SK-N-SH (cell line): ENCODE data around the gene NANOS3. TPM values are rescaled to one million over a fixed set of nuclear protein-coding genes. Genes with fewer than 3 reads are reported as not detected.
A peak's percentile ranks its signal among the peaks of the same experiment; 100 is the strongest.

Experiments used
- CTCF ChIA-PET: fragments of 300-600, 350-600 bp; formaldehyde crosslinking; extraction: SDS; loops from one replicate; lab custom pipeline; 2021; lab: Yijun Ruan, JAX
- POLR2A ChIA-PET: fragments of 350-600 bp; sonication (Branson Sonifier 250); formaldehyde crosslinking; extraction: SDS; loops from one replicate; lab custom pipeline; 2020; ENCODE audit warnings: antibody characterized with exemption, inconsistent platforms; lab: Yijun Ruan, JAX
- DNase-seq: peaks from one replicate; pipeline ENCODE4 v3.0.0; 2012
- H2AFZ ChIP-seq: fragments of 200-600 bp; sonication (generic); 2 replicates; pipeline ENCODE4 v1.8.1; 2016; ENCODE audit warnings: antibody characterized with exemption, mild to moderate bottlenecking, low read depth
- H3F3A ChIP-seq: fragments of 200-600 bp; sonication (generic); replicated peaks from 2 replicates; pipeline ENCODE3; 2016; ENCODE audit warnings: antibody characterized with exemption, mild to moderate bottlenecking; ENCODE audit not compliant: insufficient read depth
- H3K27ac ChIP-seq, 2 experiments: fragments of 200-500 bp in 1 of 2; fragments of 200-600 bp in 1 of 2; sonication (Bioruptor generic) in 1 of 2; sonication (generic), shearing (Covaris generic) in 1 of 2; 2 replicates each; pipeline versions ENCODE4 v1.5.1 to v1.6.1; 2014 to 2016; ENCODE audit warnings: low read depth in 2 of 2, inconsistent platforms in 1 of 2, low read length in 1 of 2, mild to moderate bottlenecking in 1 of 2, mixed read lengths in 1 of 2
- H3K27me3 ChIP-seq: fragments of 200-600 bp; sonication (generic), shearing (Covaris generic); 2 replicates; pipeline ENCODE4 v1.6.1; 2016; ENCODE audit warnings: mixed run types; ENCODE audit not compliant: insufficient read depth
- H3K36me3 ChIP-seq, 2 experiments: fragments of 200-500 bp in 1 of 2; fragments of 200-600 bp in 1 of 2; sonication (Bioruptor generic) in 1 of 2; sonication (generic) in 1 of 2; replicated peaks in 1 of 2; 2 replicates each; pipeline versions ENCODE3 to v1.5.1; 2014 to 2016; ENCODE audit warnings: low read length in 1 of 2, mild to moderate bottlenecking in 1 of 2; ENCODE audit not compliant: insufficient read depth in 2 of 2, control insufficient read depth in 1 of 2
- H3K4me1 ChIP-seq, 2 experiments: fragments of 200-500 bp in 1 of 2; fragments of 200-600 bp in 1 of 2; sonication (Bioruptor generic) in 1 of 2; sonication (generic), shearing (Covaris generic) in 1 of 2; 2 replicates each; pipeline versions ENCODE4 v1.5.1 to v1.6.1; 2014 to 2016; ENCODE audit warnings: low read depth in 1 of 2, low read length in 1 of 2, mixed run types in 1 of 2; ENCODE audit not compliant: insufficient read depth in 2 of 2, control insufficient read depth in 1 of 2
- H3K4me2 ChIP-seq: fragments of 200-600 bp; sonication (generic), shearing (Covaris generic); 2 replicates; pipeline ENCODE4 v1.6.1; 2017; ENCODE audit warnings: mixed run types
- H3K4me3 ChIP-seq, 2 experiments: fragments of 200-500 bp in 1 of 2; fragments of 200-600 bp in 1 of 2; sonication (Bioruptor generic) in 1 of 2; sonication (generic), shearing (Covaris generic) in 1 of 2; 2 replicates each; pipeline versions ENCODE4 v1.5.1 to v1.8.1; 2014 to 2016; ENCODE audit warnings: low read depth in 2 of 2, inconsistent platforms in 1 of 2, low read length in 1 of 2, mild to moderate bottlenecking in 1 of 2, mixed read lengths in 1 of 2, moderate library complexity in 1 of 2
- H3K79me2 ChIP-seq: fragments of 200-600 bp; sonication (generic); 2 replicates; pipeline ENCODE4 v1.8.1; 2017; ENCODE audit warnings: mild to moderate bottlenecking; ENCODE audit not compliant: insufficient read depth
- H3K9ac ChIP-seq: fragments of 200-600 bp; sonication (generic); 2 replicates; pipeline ENCODE4 v1.6.1; 2017; ENCODE audit warnings: mixed run types
- H3K9me2 ChIP-seq: fragments of 200-600 bp; sonication (generic); 2 replicates; pipeline ENCODE4 v1.6.1; 2017; ENCODE audit warnings: mixed run types
- H3K9me3 ChIP-seq: fragments of 200-600 bp; sonication (generic); 2 replicates; pipeline ENCODE4 v1.6.1; 2017; ENCODE audit warnings: mixed run types, mild to moderate bottlenecking, moderate library complexity
- H4K20me1 ChIP-seq: fragments of 200-600 bp; sonication (generic); 2 replicates; pipeline ENCODE4 v1.6.1; 2017; ENCODE audit warnings: mild to moderate bottlenecking, mixed run types; ENCODE audit not compliant: insufficient read depth
- CHD2 ChIP-seq: fragments of 150-350 bp; IDR thresholded peaks from 2 replicates; pipeline ENCODE4 v1.6.1; 2018; ENCODE audit warnings: low read length; ENCODE audit not compliant: partially characterized antibody
- ELF1 ChIP-seq: IDR thresholded peaks from 2 replicates; pipeline ENCODE4 v1.4.0; 2012
- EZH2phosphoT487 ChIP-seq: fragments of 200-600 bp; sonication (generic); IDR thresholded peaks from 2 replicates; pipeline ENCODE4 v1.6.1; 2017; ENCODE audit warnings: low read depth, mixed run types, mild to moderate bottlenecking, antibody characterized with exemption, moderate library complexity, borderline replicate concordance
- FOXM1 ChIP-seq: IDR thresholded peaks from 2 replicates; pipeline ENCODE4 v1.4.0; 2012; ENCODE audit warnings: low read depth, mild to moderate bottlenecking
- GABPA ChIP-seq: IDR thresholded peaks from 2 replicates; pipeline ENCODE4 v1.4.0; 2012; ENCODE audit warnings: low read depth, mild to moderate bottlenecking
- GATA2 ChIP-seq: sonication (generic); formaldehyde crosslinking; IDR thresholded peaks from 2 replicates; pipeline ENCODE4 v1.5.0; 2020; ENCODE audit warnings: mild to moderate bottlenecking, missing genetic modification reagents
- MXI1 ChIP-seq: IDR thresholded peaks from 2 replicates; pipeline ENCODE4 v1.6.1; 2012; ENCODE audit warnings: mild to moderate bottlenecking, low read depth, low read length, improper control_type of control experiment
- NRF1 ChIP-seq: IDR thresholded peaks from 2 replicates; pipeline ENCODE4 v1.6.1; 2012; ENCODE audit warnings: low read depth, mild to moderate bottlenecking, low read length
- PBX3 ChIP-seq: IDR thresholded peaks from 2 replicates; pipeline ENCODE4; 2012
- REST ChIP-seq: IDR thresholded peaks from 2 replicates; pipeline ENCODE4 v1.6.1; 2012; ENCODE audit warnings: mild to moderate bottlenecking, low read depth, low read length, moderate library complexity
- RXRA ChIP-seq: IDR thresholded peaks from 2 replicates; pipeline ENCODE4 v1.4.0; 2012; ENCODE audit warnings: low read depth, mild to moderate bottlenecking, borderline replicate concordance
- SIN3A ChIP-seq: IDR thresholded peaks from 2 replicates; pipeline ENCODE4 v1.6.1; 2012; ENCODE audit warnings: low read depth, mild to moderate bottlenecking, low read length, moderate library complexity, borderline replicate concordance
- SMC3 ChIP-seq: IDR thresholded peaks from 2 replicates; pipeline ENCODE4 v1.6.1; 2012; ENCODE audit warnings: low read depth, low read length, improper control_type of control experiment
- TCF12 ChIP-seq: IDR thresholded peaks from 2 replicates; pipeline ENCODE4 v1.4.0; 2012
- TEAD4 ChIP-seq: IDR thresholded peaks from 2 replicates; pipeline ENCODE4 v1.4.0; 2012; ENCODE audit warnings: mild to moderate bottlenecking, borderline replicate concordance; ENCODE audit not compliant: insufficient read depth
- USF1 ChIP-seq: IDR thresholded peaks from 2 replicates; pipeline ENCODE4 v1.4.0; 2012; ENCODE audit warnings: low read depth, borderline replicate concordance
- YY1 ChIP-seq: IDR thresholded peaks from 2 replicates; pipeline ENCODE4 v1.4.0; 2012; ENCODE audit warnings: low read depth, mild to moderate bottlenecking
- WGBS: methylation state at CpG from one replicate; pipeline ENCODE4 v1.1.6; 2017; ENCODE audit warnings: low lambda C conversion rate; 5-methylcytosine and 5-hydroxymethylcytosine counted together
- polyA plus RNA-seq, 3 experiments: library from polyadenylated mRNA; depleted of rRNA; stranded (reverse); fragments of >200 nt; gene quantifications; 2 replicates each; pipeline ENCODE4 v1.2.3, GENCODE V29; 2012
- TF ChIP-seq, protein P1 (sequence below): fragments of 200-600 bp; sonication (generic); IDR thresholded peaks from 2 replicates; pipeline ENCODE4 v1.6.1; 2017; ENCODE audit warnings: antibody characterized with exemption, mild to moderate bottlenecking, moderate library complexity
- TF ChIP-seq, protein P2 (sequence below): fragments of 150-350 bp; IDR thresholded peaks from 2 replicates; pipeline ENCODE4 v1.6.1; 2016; ENCODE audit warnings: mild to moderate bottlenecking, low read depth, low read length

The NANOS3 gene
- polyA plus RNA-seq, 1 of the 3 experiments (the other 2 are of a cell fraction): 0.53 TPM

DNA sequence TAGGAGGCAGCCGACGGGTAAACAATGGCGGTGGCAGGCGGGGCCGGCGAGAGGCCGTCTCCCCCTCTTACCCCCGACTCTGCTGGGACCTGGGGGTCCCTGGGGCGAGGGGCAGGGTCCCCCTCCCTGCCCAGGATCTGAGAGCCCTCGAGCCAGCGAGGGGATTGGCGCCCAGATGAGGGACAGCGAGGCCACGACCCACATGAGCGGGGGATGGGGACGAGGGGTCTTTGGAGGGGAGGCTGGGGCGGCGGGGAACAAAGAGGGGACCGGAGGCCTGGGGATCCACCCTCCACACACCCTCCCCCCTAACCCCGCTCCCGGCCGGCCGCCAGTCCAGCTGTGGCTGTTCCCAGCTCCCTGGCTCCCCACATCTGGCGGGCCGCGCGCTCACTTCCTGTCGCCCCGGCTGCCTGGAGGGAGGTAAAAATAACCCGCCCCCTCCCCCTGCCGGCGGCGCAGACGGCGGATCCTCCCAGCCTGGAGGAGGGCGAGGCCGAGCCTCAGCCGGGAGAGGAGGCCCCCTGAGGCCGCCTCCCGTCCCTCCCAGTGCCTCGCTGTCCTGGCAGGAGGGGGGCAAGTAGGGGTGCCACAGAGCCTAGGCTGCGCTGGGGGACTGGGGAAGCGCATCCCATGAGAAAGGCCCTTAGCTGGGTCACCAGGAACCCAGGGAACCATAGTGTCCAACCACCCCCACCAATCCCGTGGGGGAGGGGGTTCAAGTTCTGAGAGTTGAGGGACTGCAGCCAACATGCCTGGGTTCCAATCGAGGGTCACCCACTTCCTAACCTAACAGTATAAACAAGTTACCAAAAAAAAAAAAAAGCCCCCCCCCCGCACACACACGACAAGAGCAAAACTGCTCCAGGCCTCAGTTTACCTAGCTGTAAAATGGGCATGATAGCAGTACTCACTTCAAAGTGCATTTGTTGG, 29.3 kb upstream of the NANOS3 start (continued):
- TF ChIP-seq PBX3 (peak; percentile 37; the same call in 1 of the 2 replicates), YY1 (peak; percentile 65), USF1 (no peak), NRF1 (no peak), GABPA (peak; percentile 48), EZH2phosphoT487 (no peak), SMC3 (no peak), MXI1 (no peak)
- TF ChIP-seq, protein P1, sequence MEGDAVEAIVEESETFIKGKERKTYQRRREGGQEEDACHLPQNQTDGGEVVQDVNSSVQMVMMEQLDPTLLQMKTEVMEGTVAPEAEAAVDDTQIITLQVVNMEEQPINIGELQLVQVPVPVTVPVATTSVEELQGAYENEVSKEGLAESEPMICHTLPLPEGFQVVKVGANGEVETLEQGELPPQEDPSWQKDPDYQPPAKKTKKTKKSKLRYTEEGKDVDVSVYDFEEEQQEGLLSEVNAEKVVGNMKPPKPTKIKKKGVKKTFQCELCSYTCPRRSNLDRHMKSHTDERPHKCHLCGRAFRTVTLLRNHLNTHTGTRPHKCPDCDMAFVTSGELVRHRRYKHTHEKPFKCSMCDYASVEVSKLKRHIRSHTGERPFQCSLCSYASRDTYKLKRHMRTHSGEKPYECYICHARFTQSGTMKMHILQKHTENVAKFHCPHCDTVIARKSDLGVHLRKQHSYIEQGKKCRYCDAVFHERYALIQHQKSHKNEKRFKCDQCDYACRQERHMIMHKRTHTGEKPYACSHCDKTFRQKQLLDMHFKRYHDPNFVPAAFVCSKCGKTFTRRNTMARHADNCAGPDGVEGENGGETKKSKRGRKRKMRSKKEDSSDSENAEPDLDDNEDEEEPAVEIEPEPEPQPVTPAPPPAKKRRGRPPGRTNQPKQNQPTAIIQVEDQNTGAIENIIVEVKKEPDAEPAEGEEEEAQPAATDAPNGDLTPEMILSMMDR: peak; percentile 20; the same call in 1 of the 2 replicates

GRCh38 chr19:13848340-13848677, 28.6 kb upstream of the NANOS3 start:
- H4K20me1 ChIP-seq: no peaks in the 10 kb centered on the region
- no peaks in the 10 kb centered on the region for H3K36me3 ChIP-seq
- peaks cover 36 to 44% of the 10 kb centered on the region in 2 experiments; a peak in 3 of 4 replicates for H3K4me1 ChIP-seq
- H3K79me2 ChIP-seq: peaks cover 22% of the 10 kb centered on the region
- WGBS: 75% methylated on average over 4 of the region's 4 CpGs
- no peaks in the 10 kb centered on the region for H3K27me3 ChIP-seq
- H3K9me2 ChIP-seq: no peaks in the 10 kb centered on the region
- ChIA-PET POLR2A (interaction anchor here (0.9 to 2.2 kb wide), 3 partner anchors 14 to 89 kb away, joined by 3 to 8 read pairs (median 6); partner anchors contain the start of genes C19orf53 and PODNL1), CTCF (interaction anchor here (1.5 to 5.9 kb wide), 4 partner anchors 10 to 64 kb away, joined by 6 to 51 read pairs (median 14); no protein-coding TSS in a partner anchor)
- no peak overlapping the region; a peak in 1 of 4 replicates for H3K4me3 ChIP-seq
- peak; percentile 14 for DNase-seq
- H3K9me3 ChIP-seq: no peaks in the 10 kb centered on the region
- no peak for TF ChIP-seq REST
- no peak for TF ChIP-seq YY1
- no peak for TF ChIP-seq TCF12
- no peak for TF ChIP-seq FOXM1
- no peak for TF ChIP-seq CHD2
- TF ChIP-seq, protein P2, sequence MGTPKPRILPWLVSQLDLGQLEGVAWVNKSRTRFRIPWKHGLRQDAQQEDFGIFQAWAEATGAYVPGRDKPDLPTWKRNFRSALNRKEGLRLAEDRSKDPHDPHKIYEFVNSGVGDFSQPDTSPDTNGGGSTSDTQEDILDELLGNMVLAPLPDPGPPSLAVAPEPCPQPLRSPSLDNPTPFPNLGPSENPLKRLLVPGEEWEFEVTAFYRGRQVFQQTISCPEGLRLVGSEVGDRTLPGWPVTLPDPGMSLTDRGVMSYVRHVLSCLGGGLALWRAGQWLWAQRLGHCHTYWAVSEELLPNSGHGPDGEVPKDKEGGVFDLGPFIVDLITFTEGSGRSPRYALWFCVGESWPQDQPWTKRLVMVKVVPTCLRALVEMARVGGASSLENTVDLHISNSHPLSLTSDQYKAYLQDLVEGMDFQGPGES: no peak
- TF ChIP-seq PBX3: no peak
- no peak for TF ChIP-seq SIN3A
- TF ChIP-seq GATA2 (CRISPR knock-in tag): no peak
- no peak for TF ChIP-seq RXRA
- TF ChIP-seq ELF1: no peak
- TF ChIP-seq TEAD4: no peak
- H3K27ac ChIP-seq: peak overlapping the region in 1 of 2 experiments; percentile 100; a peak in 2 of 4 replicates
- peaks cover 78% of the 10 kb centered on the region for H3F3A ChIP-seq
- H3K4me2 ChIP-seq: peak overlapping the region; percentile 73
- peak overlapping the region; percentile 94; the same call in 1 of the 2 replicates for H3K9ac ChIP-seq
- no peak overlapping the region for H2AFZ ChIP-seq
